H1 (cell line): ENCODE data around the gene ARNT2. TPM values are rescaled to one million over a fixed set of nuclear protein-coding genes. Genes with fewer than 3 reads are reported as not detected.

Experiments used
- CTCF ChIA-PET: fragments of 300-600 bp; sonication (Branson Sonifier 250); formaldehyde crosslinking; loops from one replicate; lab custom pipeline; 2021; ENCODE audit not compliant: partially characterized antibody; lab: Charles Lee
- POLR2A ChIA-PET: fragments of 300-600 bp; sonication (Branson Sonifier 250); formaldehyde crosslinking; loops from one replicate; lab custom pipeline; 2021; ENCODE audit warnings: inconsistent platforms; ENCODE audit not compliant: partially characterized antibody; lab: Charles Lee
- DNase-seq, 2 experiments: peaks; one replicate each; pipeline versions ENCODE4 v3.0.0 to v3.0.0-alpha.2; 2010 to 2022; ENCODE audit warnings: low spot score in 2 of 2, low read depth in 1 of 2, mixed read lengths in 1 of 2
- FAIRE-seq: peaks from 2 replicates; lab custom pipeline; 2011; peaks lifted over from hg19 to GRCh38; lab: Jason Lieb, UNC
- H2AFZ ChIP-seq: 2 replicates; pipeline ENCODE4 v1.8.1; 2012; ENCODE audit warnings: low read length, inconsistent platforms
- H2AK5ac ChIP-seq: 2 replicates; pipeline ENCODE4 v1.6.1; 2013; ENCODE audit warnings: low read depth, low read length
- H2BK120ac ChIP-seq: replicated peaks from 2 replicates; pipeline ENCODE3; 2013; ENCODE audit warnings: low read depth, low read length, inconsistent platforms
- H2BK12ac ChIP-seq: 2 replicates; pipeline ENCODE4 v1.6.1; 2013; ENCODE audit warnings: low read depth, low read length
- H2BK15ac ChIP-seq: 2 replicates; pipeline ENCODE4 v1.6.1; 2013; ENCODE audit warnings: low read length
- H2BK20ac ChIP-seq: 2 replicates; pipeline ENCODE4 v1.6.1; 2013; ENCODE audit warnings: low read length
- H2BK5ac ChIP-seq: 2 replicates; pipeline ENCODE4 v1.6.1; 2013; ENCODE audit warnings: low read depth, low read length
- H3K14ac ChIP-seq: 2 replicates; pipeline ENCODE4 v1.6.1; 2013; ENCODE audit warnings: inconsistent platforms; ENCODE audit not compliant: insufficient read length
- H3K18ac ChIP-seq: 2 replicates; pipeline ENCODE4 v1.6.1; 2013; ENCODE audit warnings: low read length; ENCODE audit errors: extremely low read depth
- H3K23ac ChIP-seq: 2 replicates; pipeline ENCODE4 v1.6.1; 2013; ENCODE audit warnings: inconsistent platforms; ENCODE audit not compliant: insufficient read length
- H3K23me2 ChIP-seq: 2 replicates; pipeline ENCODE4 v1.6.1; 2013; ENCODE audit warnings: low read depth, low read length
- H3K27ac ChIP-seq: 2 replicates; pipeline ENCODE4 v1.6.1; 2011; ENCODE audit warnings: low read depth, low read length, inconsistent platforms
- H3K27me3 ChIP-seq, 4 experiments: replicated peaks in 1 of 4; 1 replicate in 1 of 4; 2 replicates in 3 of 4; pipeline versions ENCODE4 v1.6.1 to v1.8.1; 2011 to 2013; ENCODE audit warnings: low read length in 3 of 4, mild to moderate bottlenecking in 3 of 4, inconsistent platforms in 2 of 4, mixed read lengths in 2 of 4, moderate library complexity in 1 of 4; ENCODE audit not compliant: control insufficient read depth in 3 of 4, insufficient read depth in 3 of 4; ENCODE audit errors: extremely low read depth in 1 of 4
- H3K36me3 ChIP-seq, 4 experiments: 2 replicates each; pipeline versions ENCODE4 v1.6.1 to v1.8.1; 2011 to 2013; ENCODE audit warnings: mild to moderate bottlenecking in 4 of 4, low read length in 3 of 4, moderate library complexity in 2 of 4, control low read depth in 1 of 4, inconsistent platforms in 1 of 4; ENCODE audit not compliant: insufficient read depth in 4 of 4, control insufficient read depth in 2 of 4
- H3K4ac ChIP-seq: replicated peaks from 2 replicates; pipeline ENCODE3; 2013; ENCODE audit warnings: low read length, low read depth, mixed read lengths, inconsistent platforms; ENCODE audit not compliant: insufficient read length
- H3K4me1 ChIP-seq, 4 experiments: replicated peaks in 1 of 4; 1 replicate in 1 of 4; 2 replicates in 3 of 4; pipeline versions ENCODE4 v1.6.1 to v1.8.1; 2011 to 2013; ENCODE audit warnings: low read length in 3 of 4, inconsistent platforms in 2 of 4, mixed read lengths in 1 of 4; ENCODE audit not compliant: insufficient read depth in 4 of 4, control insufficient read depth in 3 of 4
- H3K4me2 ChIP-seq, 2 experiments: 2 replicates each; pipeline versions ENCODE4 v1.6.1 to v1.8.1; 2011 to 2013; ENCODE audit warnings: low read depth in 2 of 2, low read length in 2 of 2, control low read depth in 1 of 2, inconsistent platforms in 1 of 2, mild to moderate bottlenecking in 1 of 2; ENCODE audit not compliant: insufficient read depth in 1 of 2
- H3K4me3 ChIP-seq, 4 experiments: fragments of 200-600, 300-600 bp in 1 of 4; sonication (generic), shearing (Covaris generic), sonication (Bioruptor Twin) in 1 of 4; 2 replicates each; pipeline versions ENCODE4 v1.5.1 to v1.8.1; 2011 to 2016; ENCODE audit warnings: low read length in 4 of 4, low read depth in 3 of 4, control low read depth in 2 of 4, inconsistent platforms in 2 of 4, mild to moderate bottlenecking in 2 of 4, mixed read lengths in 1 of 4, moderate library complexity in 1 of 4; ENCODE audit not compliant: insufficient read depth in 2 of 4; ENCODE audit errors: extremely low read depth in 1 of 4
- H3K56ac ChIP-seq: replicated peaks from 2 replicates; pipeline ENCODE3; 2013; ENCODE audit warnings: low read depth, mild to moderate bottlenecking, mixed read lengths, low read length, inconsistent platforms; ENCODE audit not compliant: insufficient read length
- H3K79me1 ChIP-seq: 2 replicates; pipeline ENCODE4 v1.6.1; 2013; ENCODE audit warnings: low read depth, low read length, control low read depth
- H3K79me2 ChIP-seq, 2 experiments: 2 replicates each; pipeline versions ENCODE4 v1.6.1 to v1.8.1; 2012 to 2013; ENCODE audit warnings: low read length in 2 of 2, mild to moderate bottlenecking in 2 of 2, inconsistent platforms in 1 of 2; ENCODE audit not compliant: insufficient read depth in 2 of 2, control insufficient read depth in 1 of 2
- H3K9ac ChIP-seq, 4 experiments: replicated peaks in 1 of 4; 1 replicate in 1 of 4; 2 replicates in 3 of 4; pipeline versions ENCODE4 v1.6.1 to v1.8.1; 2011 to 2013; ENCODE audit warnings: low read depth in 3 of 4, low read length in 3 of 4, control low read depth in 2 of 4, mild to moderate bottlenecking in 2 of 4, moderate library complexity in 2 of 4, inconsistent platforms in 1 of 4; ENCODE audit errors: extremely low read depth in 1 of 4
- H3K9me3 ChIP-seq, 2 experiments: 2 replicates each; pipeline versions ENCODE4 v1.6.1 to v1.8.1; 2012 to 2013; ENCODE audit warnings: mild to moderate bottlenecking in 2 of 2, moderate library complexity in 2 of 2, control low read depth in 1 of 2, inconsistent platforms in 1 of 2, low read depth in 1 of 2, low read length in 1 of 2, mixed read lengths in 1 of 2; ENCODE audit not compliant: insufficient read depth in 2 of 2
- H4K20me1 ChIP-seq, 2 experiments: replicated peaks in 1 of 2; 2 replicates each; pipeline versions ENCODE3 to v1.8.1; 2011 to 2013; ENCODE audit warnings: inconsistent platforms in 2 of 2, low read length in 2 of 2, mild to moderate bottlenecking in 1 of 2; ENCODE audit not compliant: insufficient read depth in 2 of 2, control insufficient read depth in 1 of 2
- H4K5ac ChIP-seq: 2 replicates; pipeline ENCODE4 v1.6.1; 2013; ENCODE audit warnings: low read length, low read depth, mixed read lengths, inconsistent platforms; ENCODE audit not compliant: insufficient read length
- H4K8ac ChIP-seq: 2 replicates; pipeline ENCODE4 v1.8.0; 2013; ENCODE audit warnings: mild to moderate bottlenecking, moderate library complexity, low read length, inconsistent platforms; ENCODE audit not compliant: insufficient read depth; ENCODE audit errors: extremely low read depth
- H4K91ac ChIP-seq: replicated peaks from 2 replicates; pipeline ENCODE3; 2013; ENCODE audit warnings: low read length, mixed read lengths, inconsistent platforms; ENCODE audit not compliant: insufficient read length
- BRCA1 ChIP-seq: IDR thresholded peaks from 2 replicates; pipeline ENCODE4 v1.6.1; 2012; ENCODE audit warnings: low read depth, low read length, improper control_type of control experiment
- CBX8 ChIP-seq: fragments of 300-800, 300-1000 bp; sonication (generic); IDR thresholded peaks from 2 replicates; pipeline ENCODE4 v1.7.1; 2016; ENCODE audit warnings: low read depth, low read length, borderline replicate concordance
- CTBP2 ChIP-seq: IDR thresholded peaks from 2 replicates; pipeline ENCODE4 v1.7.0; 2011; ENCODE audit warnings: borderline replicate concordance, mild to moderate bottlenecking, moderate library complexity, mixed read lengths, low read length; ENCODE audit not compliant: insufficient read depth, insufficient read length
- GABPA ChIP-seq: IDR thresholded peaks from 2 replicates; pipeline ENCODE4 v1.6.1; 2011; ENCODE audit warnings: mild to moderate bottlenecking, low read length, moderate library complexity, borderline replicate concordance; ENCODE audit not compliant: insufficient read depth
- NANOG ChIP-seq: IDR thresholded peaks from 2 replicates; pipeline ENCODE4 v1.6.1; 2011; ENCODE audit warnings: low read length, low read depth, mild to moderate bottlenecking, inconsistent platforms; ENCODE audit not compliant: insufficient read depth, poor library complexity, severe bottlenecking
- PHF8 ChIP-seq: fragments of 200-600 bp; sonication (generic); conservative IDR thresholded peaks from 2 replicates; pipeline ENCODE4 v1.7.1; 2012; ENCODE audit warnings: low read depth, mild to moderate bottlenecking, inconsistent platforms, low read length, moderate library complexity
- POU5F1 ChIP-seq: IDR thresholded peaks from 2 replicates; pipeline ENCODE4 v1.6.1; 2011; ENCODE audit warnings: low read depth, mild to moderate bottlenecking, low read length, moderate library complexity
- RFX5 ChIP-seq: IDR thresholded peaks from 2 replicates; pipeline ENCODE4 v1.6.1; 2011; ENCODE audit warnings: low read depth, low read length, improper control_type of control experiment, borderline replicate concordance
- SAP30 ChIP-seq: fragments of 300-600 bp; sonication (generic); IDR thresholded peaks from 2 replicates; pipeline ENCODE4 v1.7.1; 2012; ENCODE audit warnings: low read length, moderate library complexity, mild to moderate bottlenecking, inconsistent platforms; ENCODE audit not compliant: insufficient read depth, insufficient replicate concordance
- WGBS, 2 experiments: shearing (Covaris generic) in 1 of 2; methylation state at CpG; one replicate each; pipeline versions ENCODE4 v1.1.6 to v1.1.7; 2013 to 2015; ENCODE audit warnings: low lambda C conversion rate in 2 of 2, mixed read lengths in 2 of 2, inconsistent platforms in 1 of 2, low coverage in 1 of 2, missing lambda C conversion rate in 1 of 2; ENCODE audit not compliant: insufficient replicate concordance in 2 of 2, insufficient coverage in 1 of 2, insufficient read length in 1 of 2; ENCODE audit errors: extremely low coverage in 1 of 2, missing lambda C conversion rate in 1 of 2; 5-methylcytosine and 5-hydroxymethylcytosine counted together
- polyA plus RNA-seq, 7 experiments: library from polyadenylated mRNA; depleted of rRNA in 3 of 7; stranded (reverse) in 5 of 7; unstranded in 2 of 7; fragments of >200 nt in 5 of 7; fragments of 200-250 nt in 2 of 7; gene quantifications; 1 replicate in 5 of 7; 2 replicates in 1 of 7; 4 replicates in 1 of 7; pipeline versions ENCODE4 v1.2.1 to v1.2.3, GENCODE V29; 2011 to 2013; ENCODE audit warnings: missing spikeins in 2 of 7, mixed read lengths in 2 of 7
- total RNA-seq: library from RNA; stranded (reverse); fragmentation: NEBNext Ultra II Directional; extraction: Animal tissue kit (Norgen Biotek cat#: 25700); gene quantifications from 2 replicates; pipeline ENCODE4 v1.2.1, GENCODE V29; 2021

ARNT2 gene
- total and polyA plus RNA-seq, 2 of the 8 experiments (the other 6 are each of a cell fraction or from before 2014, with no cell fraction given) = 9.5 to 14.6 TPM

DNA sequence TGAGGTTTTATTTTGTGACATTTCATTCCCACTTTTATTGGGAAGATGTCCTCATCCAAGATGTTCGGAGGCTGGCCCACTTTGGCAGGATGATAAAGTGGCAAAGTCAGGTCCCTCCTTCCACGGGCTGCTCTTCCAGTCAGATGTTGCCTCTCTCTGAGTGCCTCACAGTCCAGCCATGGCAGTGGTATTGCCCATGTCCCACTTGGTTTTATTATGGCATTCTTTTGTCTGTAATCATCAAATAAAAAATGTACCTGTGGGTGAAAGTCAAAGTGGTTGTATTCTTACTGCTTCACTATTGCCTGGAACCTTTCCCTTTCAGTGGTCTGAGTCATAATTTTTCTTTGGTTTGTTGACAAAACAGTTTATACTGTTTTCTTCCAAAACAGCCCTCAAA lies 20.2 kb downstream of the ARNT2 start:
- Histone ChIP-seq H2BK120ac (no peak overlapping the region), H2BK20ac (no peak overlapping the region), H3K4ac (no peak overlapping the region), H3K27me3 (no peaks in the 10 kb centered on the region), H3K36me3 (no peaks in the 10 kb centered on the region), H4K8ac (no peak overlapping the region), H3K4me1 (no peaks in the 10 kb centered on the region), H4K20me1 (no peaks in the 10 kb centered on the region), H3K9me3 (no peaks in the 10 kb centered on the region), H2BK15ac (no peak overlapping the region), H3K4me2 (no peak overlapping the region), H2AK5ac (no peak overlapping the region), H2BK5ac (no peak overlapping the region), H3K23ac (no peak overlapping the region), H4K5ac (no peak overlapping the region), H2BK12ac (no peak overlapping the region), H3K4me3 (no peak overlapping the region), H3K79me1 (peaks cover 5% of the 10 kb centered on the region; the same call in 1 of the 2 replicates), H3K23me2 (no peaks in the 10 kb centered on the region), H3K79me2 (no peaks in the 10 kb centered on the region), H3K18ac (no peak overlapping the region), H3K14ac (no peak overlapping the region), H2AFZ (no peak overlapping the region), H3K27ac (no peak overlapping the region), H3K9ac (no peak overlapping the region), H4K91ac (no peak overlapping the region), H3K56ac (no peak overlapping the region)
- 82% methylated on average over 2 of the region's 2 CpGs; no CpG with 5 or more reads in 1 of the 2 experiments for WGBS, 2 experiments
- ChIA-PET POLR2A (no interaction called here), CTCF (no interaction called here)
- FAIRE-seq (no peak), DNase-seq (no peak)
- TF ChIP-seq SAP30 (no peak), BRCA1 (no peak), CBX8 (no peak), POU5F1 (no peak), NANOG (no peak), GABPA (no peak), RFX5 (no peak), PHF8 (no peak), CTBP2 (no peak)
